Astrocyte (in vitro differentiated cells and primary cell): Measurements from ENCODE around the gene VPS8.

ENCODE experiments used
- EZH2 ChIP-seq: IDR thresholded peaks from 2 replicates; pipeline ENCODE4 v1.6.1; 2012; ENCODE audit warnings: mild to moderate bottlenecking, low read length, inconsistent platforms; ENCODE audit not compliant: insufficient read depth
- TF ChIP-seq, protein P1 (sequence below): IDR thresholded peaks from 2 replicates; pipeline ENCODE4 v1.5.1; 2011; ENCODE audit warnings: low read depth, mild to moderate bottlenecking, inconsistent platforms, low read length, moderate library complexity; ENCODE audit not compliant: insufficient read depth

DNA sequence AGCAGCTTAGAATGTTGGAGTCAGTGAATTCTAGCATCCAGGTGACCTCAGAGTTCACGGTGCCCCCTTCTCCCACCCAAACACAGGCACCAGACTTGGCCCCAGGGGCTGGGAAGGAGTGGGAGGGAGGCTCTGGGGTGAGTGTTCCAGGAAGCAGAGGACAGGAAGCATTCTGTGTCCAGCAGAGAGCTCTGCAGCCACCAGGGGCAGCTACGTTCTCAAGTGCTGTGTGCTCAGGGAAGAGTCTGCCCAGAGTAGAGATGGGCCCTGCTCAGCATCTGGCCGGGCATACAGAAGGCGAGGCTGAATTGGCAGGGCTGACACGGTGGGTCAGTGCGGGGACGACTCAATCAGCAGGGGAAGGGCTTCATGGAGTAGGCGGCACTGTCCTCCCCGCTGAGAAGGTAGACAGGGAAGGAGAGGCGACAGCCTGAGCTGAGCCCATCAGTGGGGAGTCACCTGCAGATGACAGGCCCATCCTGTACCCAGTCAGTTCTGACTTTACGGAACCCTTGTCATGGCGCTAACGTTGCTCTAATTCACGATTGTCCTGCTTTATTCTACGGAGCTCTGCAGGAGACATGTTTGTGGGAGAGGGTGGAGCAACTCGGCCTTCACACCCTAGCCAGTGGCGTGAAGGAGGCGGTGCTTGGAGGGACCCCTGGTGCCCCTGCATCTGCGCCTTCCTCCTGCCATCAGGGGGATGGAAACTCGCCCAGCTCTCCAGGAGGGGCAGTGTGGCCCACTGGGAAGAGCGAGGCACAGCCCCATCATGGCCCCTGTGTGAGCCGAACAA, 258.7 kb downstream of the VPS8 start:
- TF ChIP-seq, protein P1, sequence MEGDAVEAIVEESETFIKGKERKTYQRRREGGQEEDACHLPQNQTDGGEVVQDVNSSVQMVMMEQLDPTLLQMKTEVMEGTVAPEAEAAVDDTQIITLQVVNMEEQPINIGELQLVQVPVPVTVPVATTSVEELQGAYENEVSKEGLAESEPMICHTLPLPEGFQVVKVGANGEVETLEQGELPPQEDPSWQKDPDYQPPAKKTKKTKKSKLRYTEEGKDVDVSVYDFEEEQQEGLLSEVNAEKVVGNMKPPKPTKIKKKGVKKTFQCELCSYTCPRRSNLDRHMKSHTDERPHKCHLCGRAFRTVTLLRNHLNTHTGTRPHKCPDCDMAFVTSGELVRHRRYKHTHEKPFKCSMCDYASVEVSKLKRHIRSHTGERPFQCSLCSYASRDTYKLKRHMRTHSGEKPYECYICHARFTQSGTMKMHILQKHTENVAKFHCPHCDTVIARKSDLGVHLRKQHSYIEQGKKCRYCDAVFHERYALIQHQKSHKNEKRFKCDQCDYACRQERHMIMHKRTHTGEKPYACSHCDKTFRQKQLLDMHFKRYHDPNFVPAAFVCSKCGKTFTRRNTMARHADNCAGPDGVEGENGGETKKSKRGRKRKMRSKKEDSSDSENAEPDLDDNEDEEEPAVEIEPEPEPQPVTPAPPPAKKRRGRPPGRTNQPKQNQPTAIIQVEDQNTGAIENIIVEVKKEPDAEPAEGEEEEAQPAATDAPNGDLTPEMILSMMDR, result no peak
- TF ChIP-seq EZH2, result no peak
